GM12878 (cell line): ENCODE data around the gene MAGI2. TPM values are rescaled to one million over a fixed set of nuclear protein-coding genes. Genes with fewer than 3 reads are reported as not detected.

Experiments used
- ATAC-seq: fragments of 200-7000 bp; cut with Tn5 transposase; 3 replicates; pipeline ENCODE4 v1.9.1; 2020; ENCODE audit warnings: mild to moderate bottlenecking, moderate library complexity
- BruUV-seq: library from RNA; stranded (reverse); fragments of 400-500 nt; replicated peaks from 2 replicates; lab custom pipeline; 2021; lab: Mats Ljungman, UMichigan
- CTCF ChIA-PET: fragments of 300-600 bp; sonication (Branson Sonifier 250); formaldehyde crosslinking; extraction: SDS; loops from one replicate; lab custom pipeline; 2021; ENCODE audit warnings: inconsistent platforms; lab: Yijun Ruan, JAX
- POLR2A ChIA-PET: fragments of 350-600 bp; formaldehyde crosslinking; extraction: SDS; loops from one replicate; lab custom pipeline; 2021; ENCODE audit warnings: inconsistent platforms; lab: Charles Lee
- RAD21 ChIA-PET: fragments of 300-600 bp; sonication (Branson Sonifier 250); formaldehyde crosslinking; loops from one replicate; lab custom pipeline; 2023; ENCODE audit warnings: antibody characterized with exemption; ENCODE audit not compliant: unreplicated experiment; lab: Charles Lee
- SMC1A ChIA-PET: fragments of 300-600 bp; sonication (Branson Sonifier 250); formaldehyde crosslinking; loops from one replicate; lab custom pipeline; 2023; ENCODE audit not compliant: unreplicated experiment, uncharacterized antibody; lab: Charles Lee
- DNase-seq: peaks from one replicate; pipeline ENCODE4 v3.0.0-alpha.2; 2011; ENCODE audit warnings: low read depth, low spot score
- FAIRE-seq: peaks from 3 replicates; lab custom pipeline; 2011; peaks lifted over from hg19 to GRCh38; lab: Jason Lieb, UNC
- H2AFZ ChIP-seq: 2 replicates; pipeline ENCODE4 v1.6.0; 2011; ENCODE audit warnings: low read depth, low read length, control low read depth; ENCODE audit not compliant: control insufficient read depth
- H3K27ac ChIP-seq: 2 replicates; pipeline ENCODE4 v1.5.1; 2011; ENCODE audit warnings: control low read depth; ENCODE audit not compliant: control insufficient read depth, insufficient read depth
- H3K27me3 ChIP-seq, 2 experiments: replicated peaks in 1 of 2; 2 replicates each; pipeline versions ENCODE4 v1.6.0 to v1.6.1; 2011; ENCODE audit warnings: low read length in 1 of 2; ENCODE audit not compliant: control insufficient read depth in 2 of 2, insufficient read depth in 2 of 2
- H3K36me3 ChIP-seq, 2 experiments: 2 replicates each; pipeline ENCODE4 v1.5.1; 2011; ENCODE audit warnings: low read length in 1 of 2; ENCODE audit not compliant: control insufficient read depth in 2 of 2, insufficient read depth in 2 of 2
- H3K4me1 ChIP-seq: 2 replicates; pipeline ENCODE4 v1.6.1; 2011; ENCODE audit warnings: mild to moderate bottlenecking, low read length, moderate library complexity, mixed read lengths; ENCODE audit not compliant: control insufficient read depth, insufficient read depth
- H3K4me2 ChIP-seq: 2 replicates; pipeline ENCODE4 v1.6.0; 2011; ENCODE audit warnings: control low read depth; ENCODE audit not compliant: control insufficient read depth, insufficient read depth
- H3K4me3 ChIP-seq: fragments of 200-600 bp; sonication (generic); 2 replicates; pipeline ENCODE4 v1.5.1; 2016
- H3K79me2 ChIP-seq: 2 replicates; pipeline ENCODE4 v1.6.0; 2011; ENCODE audit warnings: low read length; ENCODE audit not compliant: control insufficient read depth, insufficient read depth
- H3K9ac ChIP-seq: 2 replicates; pipeline ENCODE4 v1.8.0; 2011; ENCODE audit warnings: low read length, control low read depth, mixed read lengths; ENCODE audit not compliant: control insufficient read depth, insufficient read depth
- H3K9me3 ChIP-seq: replicated peaks from 3 replicates; pipeline ENCODE4 v1.5.1; 2011; ENCODE audit warnings: mild to moderate bottlenecking, low read length; ENCODE audit not compliant: control insufficient read depth, insufficient read depth
- H4K20me1 ChIP-seq: 2 replicates; pipeline ENCODE4 v1.6.0; 2011; ENCODE audit not compliant: control insufficient read depth, insufficient read depth
- BACH1 ChIP-seq: fragments of 450-650 bp; IDR thresholded peaks from 2 replicates; pipeline ENCODE4 v1.6.1; 2017; ENCODE audit warnings: mild to moderate bottlenecking, borderline replicate concordance
- CHD4 ChIP-seq: fragments of 200-600 bp; sonication (generic); IDR thresholded peaks from 2 replicates; pipeline ENCODE4 v1.6.1; 2016; ENCODE audit warnings: mild to moderate bottlenecking
- NR2C2 ChIP-seq: IDR thresholded peaks from 2 replicates; pipeline ENCODE4 v1.6.1; 2011; ENCODE audit warnings: borderline replicate concordance, low read depth; ENCODE audit not compliant: control insufficient read depth, insufficient read length
- in situ Hi-C: fragments of 300-500 bp; cut with MboI; formaldehyde crosslinking; loops from 9 replicates; pipeline ENCODE4 v1.14.3; 2018; ENCODE audit warnings: mixed read lengths
- intact Hi-C: fragments of 100-400 bp; cut with micrococcal nuclease; formaldehyde crosslinking; loops from one replicate; pipeline ENCODE4 v1.14.2; 2022; ENCODE audit not compliant: unreplicated experiment
- polyA plus RNA-seq, 11 experiments: library from polyadenylated mRNA; depleted of rRNA in 4 of 11; unstranded in 6 of 11; stranded (reverse) in 5 of 11; fragments of >200 nt; fragmentation: Nextera tagmentation in 4 of 11; fragmentation: Illumina TruSeq in 1 of 11; extraction: Ambion mirVana in 4 of 11; extraction: Trizol in 1 of 11; gene quantifications; 1 replicate in 1 of 11; 2 replicates in 10 of 11; pipeline versions ENCODE4 v1.2.1 to v1.2.3, GENCODE V29; 2011 to 2016; ENCODE audit warnings: inconsistent platforms in 2 of 11, missing spikeins in 2 of 11, low read depth in 1 of 11
- total RNA-seq, 4 experiments: library from RNA; depleted of rRNA in 3 of 4; stranded (reverse); fragments of >200 nt in 3 of 4; fragmentation: Illumina TruSeq in 1 of 4; extraction: Trizol in 1 of 4; gene quantifications; 2 replicates each; pipeline versions ENCODE4 v1.2.1 to v1.2.3, GENCODE V29; 2013 to 2021
- TF ChIP-seq, protein P1 (sequence below): fragments of 450-650 bp; IDR thresholded peaks from 2 replicates; pipeline ENCODE4 v1.6.1; 2018; ENCODE audit warnings: mild to moderate bottlenecking, low read depth, moderate library complexity; ENCODE audit not compliant: partially characterized antibody
- TF ChIP-seq, protein P2 (sequence below): fragments of 450-650 bp; IDR thresholded peaks from 2 replicates; pipeline ENCODE4 v1.6.1; 2017; ENCODE audit warnings: mild to moderate bottlenecking, moderate library complexity

Gene MAGI2
- total and polyA plus RNA-seq, 10 of the 15 experiments (the other 5 are each of a cell fraction or from before 2014, with no cell fraction given): 0.01 to 0.31 (median 0.05) TPM; not detected in 2

- Histone ChIP-seq H3K79me2 (no peaks in the 10 kb centered on the region), H3K27ac (no peak overlapping the region), H3K9me3 (no peaks in the 10 kb centered on the region), H3K36me3 (no peaks in the 10 kb centered on the region), H3K4me2 (no peak overlapping the region), H4K20me1 (no peaks in the 10 kb centered on the region), H3K27me3 (no peaks in the 10 kb centered on the region), H2AFZ (no peak overlapping the region), H3K9ac (no peak overlapping the region), H3K4me3 (no peak overlapping the region), H3K4me1 (no peaks in the 10 kb centered on the region)
- ChIA-PET SMC1A (no interaction called here), POLR2A (no interaction called here), CTCF (no interaction called here), RAD21 (no interaction called here)
- in situ Hi-C loops: no loop called here
- TF ChIP-seq, protein P1, sequence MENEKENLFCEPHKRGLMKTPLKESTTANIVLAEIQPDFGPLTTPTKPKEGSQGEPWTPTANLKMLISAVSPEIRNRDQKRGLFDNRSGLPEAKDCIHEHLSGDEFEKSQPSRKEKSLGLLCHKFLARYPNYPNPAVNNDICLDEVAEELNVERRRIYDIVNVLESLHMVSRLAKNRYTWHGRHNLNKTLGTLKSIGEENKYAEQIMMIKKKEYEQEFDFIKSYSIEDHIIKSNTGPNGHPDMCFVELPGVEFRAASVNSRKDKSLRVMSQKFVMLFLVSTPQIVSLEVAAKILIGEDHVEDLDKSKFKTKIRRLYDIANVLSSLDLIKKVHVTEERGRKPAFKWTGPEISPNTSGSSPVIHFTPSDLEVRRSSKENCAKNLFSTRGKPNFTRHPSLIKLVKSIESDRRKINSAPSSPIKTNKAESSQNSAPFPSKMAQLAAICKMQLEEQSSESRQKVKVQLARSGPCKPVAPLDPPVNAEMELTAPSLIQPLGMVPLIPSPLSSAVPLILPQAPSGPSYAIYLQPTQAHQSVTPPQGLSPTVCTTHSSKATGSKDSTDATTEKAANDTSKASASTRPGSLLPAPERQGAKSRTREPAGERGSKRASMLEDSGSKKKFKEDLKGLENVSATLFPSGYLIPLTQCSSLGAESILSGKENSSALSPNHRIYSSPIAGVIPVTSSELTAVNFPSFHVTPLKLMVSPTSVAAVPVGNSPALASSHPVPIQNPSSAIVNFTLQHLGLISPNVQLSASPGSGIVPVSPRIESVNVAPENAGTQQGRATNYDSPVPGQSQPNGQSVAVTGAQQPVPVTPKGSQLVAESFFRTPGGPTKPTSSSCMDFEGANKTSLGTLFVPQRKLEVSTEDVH: no peak
- TF ChIP-seq BACH1: no peak
- TF ChIP-seq, protein P2, sequence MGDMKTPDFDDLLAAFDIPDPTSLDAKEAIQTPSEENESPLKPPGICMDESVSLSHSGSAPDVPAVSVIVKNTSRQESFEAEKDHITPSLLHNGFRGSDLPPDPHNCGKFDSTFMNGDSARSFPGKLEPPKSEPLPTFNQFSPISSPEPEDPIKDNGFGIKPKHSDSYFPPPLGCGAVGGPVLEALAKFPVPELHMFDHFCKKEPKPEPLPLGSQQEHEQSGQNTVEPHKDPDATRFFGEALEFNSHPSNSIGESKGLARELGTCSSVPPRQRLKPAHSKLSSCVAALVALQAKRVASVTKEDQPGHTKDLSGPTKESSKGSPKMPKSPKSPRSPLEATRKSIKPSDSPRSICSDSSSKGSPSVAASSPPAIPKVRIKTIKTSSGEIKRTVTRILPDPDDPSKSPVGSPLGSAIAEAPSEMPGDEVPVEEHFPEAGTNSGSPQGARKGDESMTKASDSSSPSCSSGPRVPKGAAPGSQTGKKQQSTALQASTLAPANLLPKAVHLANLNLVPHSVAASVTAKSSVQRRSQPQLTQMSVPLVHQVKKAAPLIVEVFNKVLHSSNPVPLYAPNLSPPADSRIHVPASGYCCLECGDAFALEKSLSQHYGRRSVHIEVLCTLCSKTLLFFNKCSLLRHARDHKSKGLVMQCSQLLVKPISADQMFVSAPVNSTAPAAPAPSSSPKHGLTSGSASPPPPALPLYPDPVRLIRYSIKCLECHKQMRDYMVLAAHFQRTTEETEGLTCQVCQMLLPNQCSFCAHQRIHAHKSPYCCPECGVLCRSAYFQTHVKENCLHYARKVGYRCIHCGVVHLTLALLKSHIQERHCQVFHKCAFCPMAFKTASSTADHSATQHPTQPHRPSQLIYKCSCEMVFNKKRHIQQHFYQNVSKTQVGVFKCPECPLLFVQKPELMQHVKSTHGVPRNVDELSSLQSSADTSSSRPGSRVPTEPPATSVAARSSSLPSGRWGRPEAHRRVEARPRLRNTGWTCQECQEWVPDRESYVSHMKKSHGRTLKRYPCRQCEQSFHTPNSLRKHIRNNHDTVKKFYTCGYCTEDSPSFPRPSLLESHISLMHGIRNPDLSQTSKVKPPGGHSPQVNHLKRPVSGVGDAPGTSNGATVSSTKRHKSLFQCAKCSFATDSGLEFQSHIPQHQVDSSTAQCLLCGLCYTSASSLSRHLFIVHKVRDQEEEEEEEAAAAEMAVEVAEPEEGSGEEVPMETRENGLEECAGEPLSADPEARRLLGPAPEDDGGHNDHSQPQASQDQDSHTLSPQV: no peak
- no peak for TF ChIP-seq NR2C2
- no peak for TF ChIP-seq CHD4
- DNase-seq (no peak), ATAC-seq (no peak), FAIRE-seq (no peak)
- no TSS peak for BruUV-seq
- intact Hi-C loops: no loop called here
Observed at GRCh38 chr7:79217468-79217867, 236.0 kb downstream of the MAGI2 start.
